Measurements from ENCODE around the gene SPTBN1.

SPTBN1 gene

DNA sequence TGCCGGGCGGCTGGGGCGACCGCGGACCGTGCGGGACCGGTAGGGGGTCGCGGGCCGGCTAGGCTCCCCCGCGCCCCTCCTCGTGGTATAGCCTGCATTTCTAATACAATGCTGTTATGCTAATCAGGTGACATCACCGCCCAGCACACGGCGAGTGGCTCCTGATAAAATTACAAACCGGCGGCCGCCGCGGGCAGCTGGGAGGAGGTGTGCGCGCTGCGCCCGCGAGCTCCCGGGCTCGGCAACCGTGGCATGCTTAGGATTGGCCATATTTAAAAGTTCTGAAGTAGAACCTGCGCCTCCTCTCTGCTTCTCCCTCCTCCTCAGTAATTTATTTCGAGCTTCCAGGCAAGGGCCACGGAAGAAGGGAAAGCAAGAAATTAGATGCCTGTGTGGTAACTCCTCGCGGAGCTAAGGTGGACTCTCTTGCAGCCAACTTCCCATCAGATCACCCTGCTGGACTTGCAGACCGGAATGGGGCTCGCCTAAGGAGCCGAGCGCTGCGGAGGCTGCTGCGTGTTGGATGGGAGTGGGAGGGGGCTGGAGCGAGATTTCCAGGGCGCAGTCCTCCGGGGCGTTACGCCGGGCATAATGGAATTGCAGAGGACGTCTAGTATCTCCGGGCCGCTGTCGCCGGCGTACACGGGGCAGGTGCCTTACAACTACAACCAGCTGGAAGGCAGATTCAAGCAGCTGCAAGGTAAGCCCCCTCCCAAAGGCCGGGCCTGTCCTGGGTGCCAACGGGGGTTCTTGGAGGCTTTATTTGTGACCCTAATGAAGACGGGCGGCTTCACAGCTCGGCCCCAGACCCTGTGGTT is 102.3 kb downstream of the SPTBN1 start:
- DNase-seq, result peak; percentile 63

DNA sequence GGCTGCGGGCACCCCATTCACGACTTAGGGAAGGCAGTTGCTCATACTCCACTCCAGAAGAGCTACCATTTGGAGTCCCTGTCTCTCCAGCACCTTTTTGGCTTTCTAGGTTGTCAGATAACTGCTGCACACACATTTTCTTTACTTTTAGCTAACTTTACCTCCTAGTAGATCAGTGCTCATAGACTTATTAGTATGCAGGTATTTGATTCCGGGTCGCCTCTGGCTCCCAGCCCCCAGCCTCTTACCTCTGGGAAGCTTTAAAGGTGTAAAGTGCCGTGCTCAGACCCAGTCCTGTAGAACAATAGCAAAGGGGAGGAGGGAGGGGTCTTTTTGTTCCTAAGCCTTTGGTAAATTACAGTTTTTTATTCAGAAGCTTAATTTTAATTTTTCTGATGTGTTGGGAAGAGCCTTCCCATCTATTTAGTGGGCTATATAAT is 102.9 kb downstream of the SPTBN1 start:
- DNase-seq, result no peak

DNA sequence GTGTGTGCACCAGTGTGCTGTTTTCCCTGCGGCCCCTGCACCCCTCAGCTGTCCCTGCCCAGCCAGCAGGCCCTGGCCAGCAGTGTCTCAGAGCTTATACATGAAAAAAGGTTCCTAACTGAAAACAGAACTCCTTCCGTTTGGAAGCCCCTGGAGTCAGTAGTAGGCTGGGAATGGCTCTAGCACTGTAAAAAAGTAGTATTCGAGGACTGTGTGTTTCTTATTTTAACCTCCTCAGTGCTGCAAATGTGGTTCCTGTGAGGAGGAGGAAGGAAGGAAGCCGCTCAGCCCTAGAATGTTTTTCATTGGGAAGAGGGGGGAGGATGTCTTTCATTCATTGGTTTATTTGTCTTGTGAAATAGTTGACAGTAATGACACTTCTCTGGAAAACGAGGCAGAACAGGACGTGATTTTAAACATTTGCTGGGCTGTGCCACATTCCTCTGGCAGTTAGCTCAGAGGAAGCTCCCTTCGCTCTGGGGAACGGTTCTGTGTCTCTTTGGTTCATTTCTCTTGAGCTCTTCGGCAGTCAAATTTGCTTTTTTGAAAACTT is 103.5 kb downstream of the SPTBN1 start:
- no peak for DNase-seq

- no peak for DNase-seq
Observed at GRCh38 chr2:54560146-54560881, 104.2 kb downstream of the SPTBN1 start.

GRCh38 chr2:54561010-54561409 is 104.9 kb downstream of the SPTBN1 start:
- DNase-seq, result no peak

DNA sequence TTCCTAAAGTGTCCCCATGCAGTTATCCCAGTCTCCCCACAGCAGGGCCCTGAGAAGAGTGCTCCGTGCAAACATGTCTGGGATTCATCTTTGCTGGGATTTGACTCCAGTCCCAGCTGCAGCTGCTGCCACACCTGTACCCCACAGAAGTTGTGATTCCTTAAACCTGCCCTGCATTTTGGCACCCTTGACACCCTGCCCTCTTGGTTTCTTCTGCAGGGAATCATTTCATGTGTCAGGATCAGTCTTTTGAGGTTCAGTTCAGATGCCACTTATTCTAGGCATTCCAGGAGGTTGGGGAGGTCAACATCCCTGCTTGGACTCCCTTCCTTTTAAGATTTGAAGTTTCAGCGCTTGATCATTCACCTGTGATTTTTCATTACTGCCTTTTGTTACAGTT is 108.3 kb downstream of the SPTBN1 start:
- no peak for DNase-seq

DNA sequence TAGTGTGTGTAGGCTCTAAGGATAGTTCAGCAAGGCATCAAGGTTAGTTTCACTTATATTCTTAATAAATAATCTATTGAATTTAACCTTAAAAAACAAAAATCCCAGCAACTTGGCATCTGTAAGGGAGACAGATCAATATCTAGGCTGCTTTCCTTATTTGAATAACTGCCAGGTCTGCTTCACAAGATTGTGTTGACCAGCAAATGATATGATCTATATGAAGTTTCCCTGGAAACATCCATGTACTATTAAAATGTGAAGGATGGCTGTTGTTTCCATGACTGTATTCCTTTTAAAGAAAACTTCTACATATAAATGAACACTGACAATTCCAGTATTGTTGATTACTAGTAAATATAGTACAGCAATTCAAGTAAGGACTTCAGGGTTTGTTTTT is 109.4 kb downstream of the SPTBN1 start:
- no peak for DNase-seq

DNA sequence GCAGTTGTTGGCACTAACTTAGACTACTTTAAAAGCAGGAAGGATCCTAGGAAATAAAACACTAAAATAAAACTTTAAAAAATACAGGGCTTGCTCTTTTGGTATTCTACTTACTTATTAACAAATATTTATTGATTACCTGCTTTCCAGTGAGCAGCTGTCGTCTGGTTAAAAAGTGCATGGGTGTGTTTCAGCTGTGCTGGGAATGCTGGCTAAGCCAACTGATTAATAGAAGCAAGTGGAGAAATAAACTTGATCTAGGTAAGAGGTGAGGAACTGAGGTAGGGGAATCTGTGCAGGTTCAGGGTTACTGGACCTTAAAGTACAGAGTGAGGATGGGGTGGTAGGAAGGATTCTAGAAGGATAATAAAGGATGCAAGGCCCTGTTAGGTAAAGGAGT is 110.8 kb downstream of the SPTBN1 start:
- DNase-seq, result no peak

GRCh38 chr2:54568876-54569321 is 112.8 kb downstream of the SPTBN1 start:
- DNase-seq, result no peak

GRCh38 chr2:54569745-54570301 is 113.7 kb downstream of the SPTBN1 start:
- DNase-seq, result no peak

DNA sequence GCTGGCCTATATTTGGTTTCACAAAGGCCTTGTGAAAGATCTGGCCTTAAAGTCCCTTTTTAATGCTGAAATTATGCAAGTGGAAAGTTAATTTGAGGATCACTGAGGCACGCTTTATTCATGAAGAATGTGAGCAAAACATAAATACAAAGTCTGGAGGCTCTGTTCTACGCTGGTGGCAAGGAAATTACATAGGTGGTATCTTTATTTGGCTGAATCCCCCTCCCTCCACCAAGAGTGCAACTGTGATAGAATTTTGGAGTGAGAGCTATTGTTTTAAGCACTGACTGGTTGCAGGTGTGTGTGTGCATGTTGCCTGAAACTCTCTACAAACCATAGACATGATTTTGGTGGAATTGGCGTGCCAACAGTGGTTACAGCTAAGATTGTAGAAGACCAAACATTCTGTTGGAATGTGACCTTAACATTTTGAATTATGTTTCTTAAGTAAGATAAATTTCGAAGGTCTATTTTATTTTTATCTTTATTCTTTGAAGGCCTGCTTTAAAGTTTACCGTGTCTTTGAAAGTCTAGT is 114.3 kb downstream of the SPTBN1 start:
- DNase-seq, result no peak

DNA sequence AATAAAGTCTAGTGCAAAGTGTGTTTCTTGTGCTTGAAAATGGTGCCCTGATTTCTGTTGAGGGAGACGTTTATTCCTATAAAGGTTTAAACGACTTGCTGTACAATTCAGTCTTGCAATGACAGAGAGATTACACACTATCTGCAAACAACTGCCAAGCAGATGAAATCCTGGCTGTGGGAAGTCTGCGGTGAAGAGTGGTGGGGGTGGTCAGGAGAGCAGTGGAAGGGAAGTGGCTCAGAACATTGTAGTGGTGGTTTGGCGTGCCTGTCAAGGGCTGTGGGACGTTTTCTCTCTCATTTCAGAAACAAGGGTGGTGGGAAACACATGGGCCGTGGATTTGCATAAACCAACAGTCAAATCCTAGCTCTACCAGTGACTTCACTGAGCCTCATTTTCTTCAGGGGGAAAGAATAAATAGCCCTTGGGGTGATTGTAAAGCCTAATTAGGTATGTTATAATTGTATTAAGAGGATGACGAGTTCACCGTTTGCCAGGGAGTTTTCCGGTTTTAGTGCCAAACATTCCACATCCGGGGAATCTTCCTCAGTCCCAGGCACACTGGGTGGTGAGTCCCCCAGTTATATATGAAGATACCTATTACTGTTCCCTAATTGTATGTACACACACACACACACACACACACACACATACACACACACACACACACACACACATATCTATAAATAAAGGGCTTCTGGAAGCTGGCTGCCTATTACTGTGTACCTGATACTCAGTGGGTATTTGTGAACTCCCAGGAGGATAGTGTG is 115.0 kb downstream of the SPTBN1 start:
- peak; percentile 13 for DNase-seq

GRCh38 chr2:54572262-54572635 is 116.1 kb downstream of the SPTBN1 start:
- DNase-seq, result no peak

DNA sequence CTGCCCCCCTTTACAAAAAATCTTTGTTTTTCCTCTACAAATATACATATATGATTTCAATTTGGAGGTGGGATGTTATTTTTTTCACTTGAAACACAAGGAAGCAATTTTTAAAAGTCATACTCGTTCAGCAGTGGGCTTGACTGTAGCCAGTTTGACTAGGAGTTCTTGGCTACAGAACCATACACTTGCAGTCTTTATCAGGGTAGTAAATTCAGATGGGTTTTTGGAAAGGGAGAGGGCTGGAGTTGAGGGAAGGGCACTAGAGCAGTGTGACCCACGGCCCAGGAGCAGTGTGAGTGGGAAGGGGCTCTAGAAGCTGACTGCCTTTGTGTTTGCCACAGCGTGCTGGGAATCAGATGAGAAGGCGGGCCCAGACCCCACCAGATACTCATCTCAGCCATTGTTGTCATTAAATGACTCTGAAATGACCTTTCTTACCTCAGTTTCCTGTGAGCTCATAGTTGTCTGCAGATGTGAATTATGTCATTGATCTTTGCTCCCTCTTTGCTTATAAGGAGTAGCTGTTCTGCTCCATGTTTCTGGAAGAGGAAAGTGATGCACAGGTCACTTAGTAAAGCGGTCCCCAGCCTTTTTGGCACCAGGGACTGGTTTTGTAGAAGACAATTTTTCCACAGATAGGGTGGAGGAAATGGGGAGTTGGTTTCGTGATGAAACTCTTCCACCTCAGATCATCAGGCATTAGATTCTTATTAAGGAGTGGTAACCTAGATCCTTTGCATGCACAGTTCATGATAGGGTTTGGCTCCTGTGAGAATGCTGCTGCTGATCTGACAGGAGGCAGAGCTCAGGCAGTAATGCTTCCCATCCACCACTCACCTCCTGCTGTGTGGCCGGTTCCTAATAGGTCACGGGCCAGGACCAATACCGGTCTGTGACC is 116.8 kb downstream of the SPTBN1 start:
- no peak for DNase-seq

DNA sequence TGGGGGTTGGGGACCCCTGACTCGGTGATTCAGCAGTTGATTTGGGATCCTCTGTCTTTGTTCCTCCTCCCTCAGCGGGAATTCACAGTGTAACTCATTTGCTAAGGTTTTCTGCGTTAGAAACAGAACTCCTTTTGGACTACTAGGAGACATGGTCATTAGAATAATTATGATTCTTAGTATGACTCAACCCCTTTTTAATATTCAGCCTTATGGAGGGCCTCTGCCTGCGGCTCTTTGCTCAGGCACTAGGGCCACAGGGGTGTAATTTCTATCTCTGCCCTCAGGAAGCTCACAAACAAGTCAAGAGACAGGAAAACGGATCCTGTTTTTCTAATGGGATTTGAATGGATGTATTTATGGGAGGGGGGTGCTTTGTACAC is 117.4 kb downstream of the SPTBN1 start:
- no peak for DNase-seq

DNA sequence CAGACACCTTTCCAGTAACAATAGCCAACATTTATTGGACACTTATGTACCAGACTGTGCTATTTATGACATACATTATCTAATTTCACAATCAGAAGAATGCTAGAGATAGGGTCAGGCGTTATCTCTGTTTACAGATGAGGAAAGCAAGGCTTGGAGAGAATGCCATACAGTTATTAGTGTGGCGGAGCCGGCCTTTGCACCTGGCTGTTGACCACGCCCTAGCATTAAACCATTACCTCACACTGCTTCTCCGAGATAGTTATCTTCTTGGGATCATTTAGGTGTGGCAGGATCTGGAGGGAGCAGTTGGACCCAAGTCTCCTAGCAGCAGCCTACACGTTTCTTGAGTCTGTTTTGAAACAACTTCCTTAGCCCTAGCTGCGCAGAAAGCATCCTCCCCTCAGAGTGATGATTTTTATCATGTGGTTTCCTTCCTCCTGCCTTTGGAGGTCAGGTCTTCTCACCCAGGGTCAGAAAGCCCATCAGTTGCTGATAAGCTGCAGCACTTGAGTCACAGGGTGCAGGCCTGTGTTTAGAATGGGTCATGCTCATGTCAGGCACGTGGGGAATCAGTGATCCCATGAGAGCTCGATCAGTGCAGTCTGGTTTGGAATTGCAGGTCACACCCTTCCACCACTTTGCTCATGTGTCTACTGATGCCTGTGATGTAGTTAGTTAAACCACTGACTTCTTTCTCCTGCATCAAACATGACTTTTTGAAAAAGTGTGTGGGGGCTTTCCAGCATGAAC is 118.2 kb downstream of the SPTBN1 start:
- no peak for DNase-seq

DNA sequence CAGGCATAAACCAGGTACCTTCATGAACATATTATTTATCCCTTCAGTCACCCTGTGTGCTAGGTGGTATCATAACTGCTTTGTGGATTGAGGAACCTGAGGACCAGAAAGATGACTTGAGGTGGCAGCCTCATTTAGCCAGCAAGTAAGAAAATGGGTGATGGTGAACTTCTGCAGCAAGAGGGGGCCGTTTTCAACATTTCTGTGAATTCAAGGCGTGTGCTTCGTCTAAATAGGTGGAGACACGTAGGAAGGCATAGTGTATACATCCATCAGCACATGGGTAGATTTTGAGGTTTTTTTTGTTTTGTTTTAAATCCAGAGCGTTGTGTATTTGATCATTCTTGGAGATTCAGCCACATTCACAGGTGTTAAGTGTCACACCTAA is 118.7 kb downstream of the SPTBN1 start:
- no peak for DNase-seq

- DNase-seq, result no peak
Observed at GRCh38 chr2:54575379-54575888, 119.3 kb downstream of the SPTBN1 start.

DNA sequence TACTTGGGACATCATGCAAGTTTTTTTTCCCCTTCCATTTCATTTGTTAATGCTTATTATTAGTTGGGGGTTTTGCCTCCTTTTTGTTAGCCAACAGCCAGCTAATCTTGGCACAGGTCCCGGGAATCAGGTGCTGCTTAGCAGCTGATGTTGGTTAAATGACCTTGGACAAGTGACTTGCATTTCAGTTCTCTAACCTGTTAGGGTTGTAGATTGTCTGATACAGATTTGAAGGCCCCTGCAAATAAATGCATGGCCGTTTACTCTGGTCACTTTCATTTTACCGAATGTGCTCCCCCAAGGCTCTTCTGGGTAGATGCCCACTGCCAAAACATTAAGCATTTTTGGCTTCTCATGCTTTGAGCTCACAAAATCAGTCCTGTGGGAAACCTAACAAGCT is 120.9 kb downstream of the SPTBN1 start:
- no peak for DNase-seq

DNA sequence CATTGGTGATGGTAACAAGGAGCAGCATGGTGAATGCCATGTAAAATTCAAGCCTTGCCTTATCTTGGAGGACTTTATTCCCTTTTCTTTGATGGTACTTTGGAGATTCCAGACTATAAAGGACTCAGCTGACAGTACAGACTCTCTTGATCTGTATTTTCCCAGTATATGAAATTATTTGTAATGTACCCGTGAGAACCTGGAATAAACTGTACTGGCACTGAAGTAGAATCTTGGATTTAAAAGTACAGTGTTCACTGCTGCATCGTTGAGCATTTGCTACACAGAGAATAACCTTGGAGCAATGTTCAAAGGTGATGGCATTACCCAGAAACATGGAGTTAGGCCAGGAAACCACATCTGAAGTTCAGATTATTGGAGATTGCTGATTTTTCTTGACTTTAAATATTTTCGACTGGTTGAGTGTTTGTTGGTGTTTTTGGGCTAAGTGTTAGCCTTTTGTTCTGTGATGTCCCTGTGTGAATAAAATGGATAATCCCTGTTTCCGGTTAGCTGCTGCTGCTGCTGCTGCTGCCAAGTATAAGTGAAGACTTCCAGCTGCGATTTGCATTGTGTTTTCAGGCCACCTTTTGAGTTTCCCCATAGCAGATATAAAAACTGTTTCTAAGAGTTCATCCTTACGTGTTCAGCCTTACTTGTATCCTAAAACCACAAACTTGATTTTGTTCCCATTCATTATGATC is 122.0 kb downstream of the SPTBN1 start:
- DNase-seq, result no peak
